GM04504 (cell line): ENCODE results near the gene POU3F1.
A peak's percentile ranks its signal among the peaks of the same experiment; 100 is the strongest.

ENCODE experiments used
- DNase-seq: peaks from one replicate; pipeline ENCODE4 v3.0.0-alpha.2; 2012; ENCODE audit warnings: low read depth

The POU3F1 gene

GRCh38 chr1:38004284-38005108, 42.1 kb downstream of the POU3F1 start:
- no peak for DNase-seq

GRCh38 chr1:38003261-38004250, 43.0 kb downstream of the POU3F1 start:
- DNase-seq, result no peak

GRCh38 chr1:38000529-38001455, 45.8 kb downstream of the POU3F1 start:
- no peak for DNase-seq

- DNase-seq, result no peak
These were observed 46.4 kb downstream of the POU3F1 start for GRCh38 chr1:38000233-38000528.

GRCh38 chr1:37999430-38000232, 47.0 kb downstream of the POU3F1 start:
- no peak for DNase-seq

- no peak for DNase-seq
These were observed 47.6 kb downstream of the POU3F1 start for GRCh38 chr1:37998913-37999429.

- DNase-seq, result no peak
These were observed 48.3 kb downstream of the POU3F1 start for GRCh38 chr1:37998089-37998808.

GRCh38 chr1:37997256-37998088, 49.1 kb downstream of the POU3F1 start:
- DNase-seq, result no peak

GRCh38 chr1:37995751-37996345, 50.7 kb downstream of the POU3F1 start:
- DNase-seq, result peak; percentile 87

GRCh38 chr1:37994886-37995566, 51.6 kb downstream of the POU3F1 start:
- DNase-seq, result no peak
